Gastroesophageal sphincter (tissue), 4 donors: ENCODE measurements around the gene POTEM. TPM values are rescaled to one million over a fixed set of nuclear protein-coding genes. Genes with fewer than 3 reads are reported as not detected.

Experiments used
- small RNA-seq, 4 donors: library from RNA; depleted of rRNA; stranded (forward); fragments of <200 nt; gene quantifications; one replicate each; pipeline ENCODE3, GENCODE V24; 2016
- total RNA-seq, 4 donors: library from RNA; depleted of rRNA; stranded (reverse); fragments of >200 nt; gene quantifications; one replicate each; pipeline ENCODE4 v1.1.0, GENCODE V29; 2016

The POTEM gene
- total RNA-seq, 4 donors from 2014 or later: not detected

Small RNA genes within 50 kb of the gene (small RNA-seq; reads per million reads assigned to genes)
- gene RNU6-1239P: 0 reads per million in 4 donors
